Thoracic aorta (tissue), 2 donors: Measurements from ENCODE around the gene PIEZO2. TPM values are rescaled to one million over a fixed set of nuclear protein-coding genes. Genes with fewer than 3 reads are reported as not detected.

Experiments used
- ATAC-seq: fragments of 150-250 bp; one replicate; pipeline ENCODE4 v1.8.0; 2017; ENCODE audit warnings: low read depth; ENCODE audit not compliant: insufficient number of reproducible peaks, low FRiP score
- DNase-seq: peaks from one replicate; pipeline ENCODE4 v3.0.0-alpha.2; 2020; ENCODE audit warnings: low spot score
- H3K27ac ChIP-seq, 2 donors: fragments of 200-600 bp; sonication (generic); 1 replicate in 1 of 2; 2 replicates in 1 of 2; pipeline ENCODE4 v1.5.1; 2016; ENCODE audit warnings: mild to moderate bottlenecking in 2 of 2, moderate library complexity in 2 of 2
- H3K27me3 ChIP-seq: fragments of 200-600 bp; sonication (generic); replicated peaks from 2 replicates; pipeline ENCODE4 v1.6.0; 2016; ENCODE audit warnings: mild to moderate bottlenecking; ENCODE audit not compliant: insufficient read depth
- H3K36me3 ChIP-seq: fragments of 200-600 bp; sonication (generic); one replicate; pipeline ENCODE4 v1.5.1; 2016
- H3K4me1 ChIP-seq, 2 donors: fragments of 200-600 bp; sonication (generic); 1 replicate in 1 of 2; 2 replicates in 1 of 2; pipeline versions ENCODE4 v1.5.1 to v1.6.0; 2016; ENCODE audit warnings: low read depth in 2 of 2, mild to moderate bottlenecking in 1 of 2; ENCODE audit not compliant: control insufficient read depth in 1 of 2
- H3K4me3 ChIP-seq: fragments of 200-600 bp; sonication (generic); 2 replicates; pipeline ENCODE4 v1.5.1; 2016; ENCODE audit warnings: mild to moderate bottlenecking
- H3K9me3 ChIP-seq: fragments of 200-600 bp; sonication (generic); 2 replicates; pipeline ENCODE4 v1.5.1; 2016
- total RNA-seq, 2 donors: library from RNA; depleted of rRNA; stranded (reverse); fragments of >200 nt; gene quantifications; one replicate each; pipeline versions ENCODE4 v1.1.0 to v1.2.3, GENCODE V29; 2016
- TF ChIP-seq, protein P1 (sequence below): fragments of 200-600 bp; sonication (generic); IDR thresholded peaks from one replicate; pipeline ENCODE4 v1.5.1; 2019; ENCODE audit warnings: antibody characterized with exemption

PIEZO2 gene
- total RNA-seq, 2 donors from 2014 or later: 8.3 to 10.3 TPM

DNA sequence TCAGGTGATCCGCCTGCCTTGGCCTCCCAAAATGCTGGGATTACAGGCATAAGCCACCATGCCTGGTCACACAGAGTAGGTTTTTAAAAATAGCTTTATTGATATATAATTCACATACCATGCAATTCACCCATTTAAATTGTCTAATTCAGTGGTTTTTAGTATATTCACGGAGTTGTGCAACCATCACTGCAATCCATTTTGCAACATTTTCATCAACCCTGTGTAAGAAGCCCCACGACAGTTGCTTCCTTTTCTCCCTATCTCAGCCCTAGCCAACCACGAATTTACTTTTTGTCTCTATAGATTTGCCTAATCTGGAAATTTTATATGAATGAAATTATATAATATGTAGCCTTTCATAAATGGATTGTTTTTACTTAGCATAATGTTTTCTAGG lies 357.2 kb downstream of the PIEZO2 start:
- Histone ChIP-seq H3K27me3 (no peaks in the 10 kb centered on the region), H3K4me3 (no peak overlapping the region), H3K36me3 (no peaks in the 10 kb centered on the region), H3K4me1 (no peaks in the 10 kb centered on the region), H3K27ac (no peak overlapping the region), H3K9me3 (no peaks in the 10 kb centered on the region)
- TF ChIP-seq, protein P1, sequence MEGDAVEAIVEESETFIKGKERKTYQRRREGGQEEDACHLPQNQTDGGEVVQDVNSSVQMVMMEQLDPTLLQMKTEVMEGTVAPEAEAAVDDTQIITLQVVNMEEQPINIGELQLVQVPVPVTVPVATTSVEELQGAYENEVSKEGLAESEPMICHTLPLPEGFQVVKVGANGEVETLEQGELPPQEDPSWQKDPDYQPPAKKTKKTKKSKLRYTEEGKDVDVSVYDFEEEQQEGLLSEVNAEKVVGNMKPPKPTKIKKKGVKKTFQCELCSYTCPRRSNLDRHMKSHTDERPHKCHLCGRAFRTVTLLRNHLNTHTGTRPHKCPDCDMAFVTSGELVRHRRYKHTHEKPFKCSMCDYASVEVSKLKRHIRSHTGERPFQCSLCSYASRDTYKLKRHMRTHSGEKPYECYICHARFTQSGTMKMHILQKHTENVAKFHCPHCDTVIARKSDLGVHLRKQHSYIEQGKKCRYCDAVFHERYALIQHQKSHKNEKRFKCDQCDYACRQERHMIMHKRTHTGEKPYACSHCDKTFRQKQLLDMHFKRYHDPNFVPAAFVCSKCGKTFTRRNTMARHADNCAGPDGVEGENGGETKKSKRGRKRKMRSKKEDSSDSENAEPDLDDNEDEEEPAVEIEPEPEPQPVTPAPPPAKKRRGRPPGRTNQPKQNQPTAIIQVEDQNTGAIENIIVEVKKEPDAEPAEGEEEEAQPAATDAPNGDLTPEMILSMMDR: no peak
- no peak for ATAC-seq
- no peak for DNase-seq

DNA sequence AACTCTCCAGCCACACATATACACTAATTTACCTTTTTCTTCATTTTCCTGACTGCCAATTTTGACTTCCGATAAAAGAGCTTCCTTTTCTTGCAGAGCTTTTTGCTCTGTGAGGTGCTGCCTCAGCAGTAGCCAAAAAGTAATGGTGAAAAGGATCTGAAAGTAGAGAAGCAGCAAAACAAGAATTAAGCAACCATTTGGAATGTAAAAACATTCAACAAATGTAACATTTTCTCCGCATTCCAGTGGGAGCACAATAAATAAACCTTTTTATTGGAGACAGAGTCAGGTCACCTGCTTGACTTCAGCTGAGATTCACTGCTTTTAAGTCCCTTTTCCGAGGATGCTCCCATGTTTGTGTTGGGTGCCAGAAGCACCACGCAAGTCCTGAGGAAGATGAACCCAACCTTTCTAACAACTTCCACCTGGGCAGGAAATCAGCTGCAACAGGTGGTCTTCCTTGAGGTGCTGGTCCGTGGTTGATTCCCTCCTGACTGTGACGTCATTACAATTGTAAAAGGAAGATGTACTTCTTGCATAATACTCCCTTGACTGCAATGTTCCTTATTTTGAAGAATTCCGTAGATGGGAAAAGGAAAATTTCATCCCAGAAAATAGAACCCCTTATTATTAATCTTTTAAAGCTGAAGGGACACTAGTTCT lies 358.1 kb downstream of the PIEZO2 start:
- H3K36me3 ChIP-seq: no peaks in the 10 kb centered on the region
- no peak overlapping the region for H3K4me3 ChIP-seq
- no peaks in the 10 kb centered on the region for H3K27me3 ChIP-seq
- TF ChIP-seq, protein P1: no peak
- no peak overlapping the region for H3K27ac ChIP-seq
- DNase-seq (no peak), ATAC-seq (no peak)
- H3K4me1 ChIP-seq: no peaks in the 10 kb centered on the region
- H3K9me3 ChIP-seq: no peaks in the 10 kb centered on the region

DNA sequence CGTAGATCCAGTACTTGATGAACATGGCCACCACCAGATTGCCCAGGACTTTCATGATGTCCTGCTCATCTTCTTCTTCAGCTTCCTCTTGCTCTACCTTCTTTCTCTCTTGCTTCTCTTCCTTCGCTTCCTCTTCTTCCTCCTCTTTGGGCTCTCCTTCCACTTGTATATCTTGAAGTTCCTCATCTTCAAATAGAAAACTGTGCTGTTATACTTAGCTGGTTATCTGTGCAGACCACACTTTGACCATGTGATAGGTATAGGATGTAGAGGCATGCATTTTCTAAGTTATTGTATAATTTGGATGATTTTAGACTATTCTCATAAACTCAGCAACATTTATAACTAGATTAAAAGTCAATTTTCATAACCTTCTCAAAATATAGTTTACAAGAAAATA lies 360.2 kb downstream of the PIEZO2 start:
- Histone ChIP-seq H3K4me1 (no peaks in the 10 kb centered on the region), H3K9me3 (no peaks in the 10 kb centered on the region), H3K4me3 (no peak overlapping the region), H3K27ac (no peak overlapping the region), H3K36me3 (no peaks in the 10 kb centered on the region), H3K27me3 (no peaks in the 10 kb centered on the region)
- TF ChIP-seq, protein P1: no peak
- ATAC-seq (no peak), DNase-seq (no peak)

DNA sequence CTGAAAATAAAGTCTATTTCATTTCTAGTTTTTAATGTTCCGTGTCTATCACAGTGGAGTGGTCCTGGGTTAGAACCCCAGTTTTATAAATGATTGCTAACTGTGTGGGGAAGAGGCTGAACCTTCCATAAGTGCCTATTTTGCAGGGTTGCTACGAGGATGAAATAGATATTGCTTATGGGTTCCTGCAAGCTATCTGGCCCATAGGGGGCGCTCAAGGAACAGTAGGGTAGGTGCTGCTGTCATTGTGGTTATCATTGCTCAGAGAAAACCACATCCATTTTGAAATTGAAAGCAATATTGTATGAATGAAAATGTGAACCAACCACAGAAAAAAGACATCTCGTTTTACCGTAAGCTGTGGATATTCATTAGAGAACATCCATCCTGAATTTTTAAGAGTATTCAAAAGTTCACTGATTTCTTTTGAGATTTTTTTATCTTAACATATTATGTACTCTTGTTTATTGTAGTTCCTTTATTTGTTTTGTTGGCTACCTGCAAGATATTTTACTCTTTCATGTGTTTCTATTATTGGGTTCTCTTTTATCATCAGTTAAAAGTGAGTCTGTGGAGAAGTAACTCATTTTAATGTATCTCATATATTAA lies 362.0 kb downstream of the PIEZO2 start:
- no peaks in the 10 kb centered on the region for H3K36me3 ChIP-seq
- TF ChIP-seq, protein P1: peak; percentile 28
- DNase-seq: peak; percentile 41
- H3K4me3 ChIP-seq: no peak overlapping the region
- no peaks in the 10 kb centered on the region for H3K9me3 ChIP-seq
- no peaks in the 10 kb centered on the region for H3K4me1 ChIP-seq
- no peaks in the 10 kb centered on the region for H3K27me3 ChIP-seq
- no peak overlapping the region for H3K27ac ChIP-seq
- ATAC-seq: no peak

DNA sequence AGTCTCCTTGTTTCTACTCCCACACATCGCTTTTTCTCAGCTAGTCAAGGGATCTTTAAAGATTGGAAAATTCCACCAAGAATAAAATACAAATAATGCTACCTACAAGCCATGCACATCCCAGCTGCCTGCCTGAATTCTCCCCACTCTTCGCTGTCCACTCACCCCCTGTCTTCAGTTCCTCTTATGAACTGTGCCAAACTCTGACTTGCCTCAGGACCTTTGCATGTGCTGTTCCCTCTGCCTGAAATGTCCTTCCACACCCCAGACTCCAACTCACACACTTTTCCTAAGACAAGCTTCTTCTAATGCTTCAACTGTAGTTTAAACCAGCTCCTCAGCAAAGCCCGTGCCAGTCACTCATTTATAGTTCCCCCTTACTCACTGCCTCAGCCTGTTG lies 363.6 kb downstream of the PIEZO2 start:
- DNase-seq: no peak

More for the DNA sequence above, 363.6 kb downstream of the PIEZO2 start:
- no peak overlapping the region for H3K4me3 ChIP-seq
- H3K27me3 ChIP-seq: no peaks in the 10 kb centered on the region
- H3K36me3 ChIP-seq: no peaks in the 10 kb centered on the region
- no peaks in the 10 kb centered on the region for H3K9me3 ChIP-seq
- TF ChIP-seq, protein P1: no peak
- H3K4me1 ChIP-seq: no peaks in the 10 kb centered on the region
- no peak for ATAC-seq
- H3K27ac ChIP-seq: no peak overlapping the region
